GM18519 (cell line): ENCODE data around the gene LAMA2.
"Not testable (repeated sequence)": the region's sequence is repeated elsewhere in the genome, so short reads cannot be mapped to it uniquely, and the experiment has no call there.

Source experiments
- ATAC-seq: cut with Tn5 transposase; IDR thresholded peaks from one replicate; pipeline ENCODE4 v1.9.1; 2021; ENCODE audit warnings: mild to moderate bottlenecking, moderate library complexity; ENCODE audit not compliant: unreplicated experiment, low FRiP score

LAMA2 gene

GRCh38 chr6:129059650-129060049 lies 176.7 kb downstream of the LAMA2 start:
- no peak for ATAC-seq

DNA sequence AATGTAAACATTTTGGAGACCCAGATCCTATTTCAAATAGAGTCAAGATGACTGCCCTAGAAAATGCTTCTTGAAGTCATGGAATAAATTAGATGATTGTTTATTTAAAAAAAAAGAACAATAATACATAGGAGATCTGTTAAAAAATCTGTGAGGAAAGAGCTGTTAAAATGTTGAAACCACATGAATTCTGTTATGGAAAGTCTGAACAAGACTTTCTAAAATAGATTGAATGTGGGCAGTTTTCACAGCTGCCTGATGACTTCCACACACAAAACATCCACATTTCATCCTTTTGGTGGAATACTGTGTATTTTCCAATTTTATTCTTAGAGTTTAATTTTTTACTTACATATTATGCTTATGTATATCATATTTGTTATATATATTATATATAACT lies 186.1 kb downstream of the LAMA2 start:
- no peak for ATAC-seq

DNA sequence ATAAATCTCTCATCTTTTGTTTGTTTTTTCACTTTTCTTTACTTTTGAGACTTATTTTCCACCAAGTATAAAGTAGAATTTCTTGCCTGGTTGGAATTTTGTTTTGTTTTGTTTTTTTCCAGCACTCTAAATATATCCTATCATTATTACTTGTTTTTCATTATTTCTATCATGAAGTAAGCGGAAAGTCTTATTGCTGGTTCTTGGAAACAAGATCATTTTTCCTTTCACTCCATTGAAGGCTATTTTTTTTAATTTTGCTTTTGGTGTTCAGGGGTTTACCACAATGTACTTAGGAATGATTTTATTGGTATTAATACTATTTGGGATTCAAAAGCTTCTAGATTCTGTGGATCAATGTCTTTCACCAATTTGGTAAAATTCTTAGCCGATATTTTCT lies 190.1 kb downstream of the LAMA2 start:
- ATAC-seq = no peak

GRCh38 chr6:129073691-129074395 lies 190.9 kb downstream of the LAMA2 start:
- no peak for ATAC-seq

DNA sequence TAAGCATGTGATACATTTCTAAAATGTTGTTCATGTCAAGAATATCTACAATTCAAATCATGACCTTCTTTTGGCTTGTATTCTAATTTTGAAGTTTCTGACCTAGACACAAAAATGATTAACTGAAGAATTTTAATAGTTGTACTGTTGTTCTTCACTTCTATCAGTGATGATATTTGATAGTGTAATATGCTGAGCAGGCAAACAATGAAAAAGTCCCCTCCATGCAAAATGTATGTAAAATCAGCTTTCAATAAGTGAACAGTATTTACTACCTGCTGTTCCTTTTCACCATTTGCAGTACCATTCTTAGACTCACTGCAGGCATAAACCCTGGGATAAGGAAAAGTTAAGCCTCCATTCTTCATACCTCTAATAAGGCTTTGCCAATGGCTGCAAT lies 201.5 kb downstream of the LAMA2 start:
- ATAC-seq = no peak

GRCh38 chr6:129088481-129088880 lies 205.5 kb downstream of the LAMA2 start:
- not testable (repeated sequence) for ATAC-seq

GRCh38 chr6:129089357-129089756 lies 206.4 kb downstream of the LAMA2 start:
- no peak for ATAC-seq

GRCh38 chr6:129094147-129094546 lies 211.2 kb downstream of the LAMA2 start:
- no peak for ATAC-seq

DNA sequence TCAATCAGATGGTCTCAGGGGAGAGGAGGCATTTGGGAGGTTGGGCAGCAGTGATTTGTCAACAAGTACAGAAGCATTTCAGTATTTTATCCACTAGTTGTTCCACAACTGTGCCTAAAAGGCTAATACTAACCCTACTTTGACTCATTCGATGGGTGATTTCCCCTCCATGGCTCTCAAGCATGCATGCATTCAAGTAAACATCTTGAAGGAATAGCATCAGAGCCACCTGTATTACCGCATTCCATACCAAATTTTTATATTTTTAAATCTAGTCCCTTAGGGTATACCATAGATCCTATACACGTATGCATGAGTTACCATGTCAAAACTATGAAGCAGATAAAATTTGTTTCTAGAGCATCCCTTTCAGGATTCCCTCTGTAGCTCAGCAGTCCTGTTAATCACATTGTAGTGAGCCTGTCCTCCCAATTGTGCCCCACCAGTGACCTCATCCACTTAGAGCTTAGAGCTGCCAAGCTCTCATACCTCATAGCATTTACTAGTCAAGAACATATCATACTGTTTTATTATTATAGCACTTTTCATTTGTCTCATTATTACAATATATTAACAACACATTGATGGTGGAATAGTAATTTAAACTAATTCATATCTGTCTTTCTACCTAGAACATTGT lies 213.8 kb downstream of the LAMA2 start:
- no peak for ATAC-seq

DNA sequence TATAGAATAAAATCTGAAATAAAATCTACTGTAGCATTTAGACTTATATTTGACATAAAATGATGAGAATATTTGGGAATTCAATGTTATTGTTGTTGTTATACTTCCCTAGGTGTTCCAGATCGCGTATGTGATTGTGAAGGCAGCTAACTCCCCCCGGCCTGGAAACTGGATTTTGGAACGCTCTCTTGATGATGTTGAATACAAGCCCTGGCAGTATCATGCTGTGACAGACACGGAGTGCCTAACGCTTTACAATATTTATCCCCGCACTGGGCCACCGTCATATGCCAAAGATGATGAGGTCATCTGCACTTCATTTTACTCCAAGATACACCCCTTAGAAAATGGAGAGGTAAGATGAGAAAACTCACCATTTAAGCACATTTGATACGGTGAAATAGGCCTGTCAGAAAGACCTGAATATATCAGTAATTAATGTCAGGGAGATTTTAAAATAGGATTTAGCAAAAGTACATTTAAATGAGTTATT lies 215.2 kb downstream of the LAMA2 start:
- ATAC-seq = no peak

GRCh38 chr6:129099696-129100095 lies 216.8 kb downstream of the LAMA2 start:
- no peak for ATAC-seq

- ATAC-seq = no peak
Measured at GRCh38 chr6:129100164-129100563, 217.2 kb downstream of the LAMA2 start.

DNA sequence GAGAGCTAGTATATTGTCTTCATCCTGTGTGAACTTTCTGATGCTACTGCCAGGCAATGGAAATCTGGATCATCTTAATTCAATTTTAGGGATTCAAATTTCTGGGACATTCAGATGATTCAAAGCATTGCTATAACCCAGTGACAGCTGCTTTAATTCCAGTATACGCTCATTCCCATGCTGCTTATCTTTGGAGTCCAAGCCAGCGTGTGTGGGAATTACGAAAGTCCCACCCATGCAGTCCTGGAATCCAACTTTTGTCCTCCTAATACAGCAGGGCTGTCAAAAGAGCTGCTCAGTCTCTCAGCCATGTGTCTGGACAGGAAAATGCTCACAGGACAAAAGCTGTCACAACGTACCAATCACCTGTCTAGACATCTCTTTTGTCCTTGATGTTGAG lies 219.8 kb downstream of the LAMA2 start:
- ATAC-seq = no peak

DNA sequence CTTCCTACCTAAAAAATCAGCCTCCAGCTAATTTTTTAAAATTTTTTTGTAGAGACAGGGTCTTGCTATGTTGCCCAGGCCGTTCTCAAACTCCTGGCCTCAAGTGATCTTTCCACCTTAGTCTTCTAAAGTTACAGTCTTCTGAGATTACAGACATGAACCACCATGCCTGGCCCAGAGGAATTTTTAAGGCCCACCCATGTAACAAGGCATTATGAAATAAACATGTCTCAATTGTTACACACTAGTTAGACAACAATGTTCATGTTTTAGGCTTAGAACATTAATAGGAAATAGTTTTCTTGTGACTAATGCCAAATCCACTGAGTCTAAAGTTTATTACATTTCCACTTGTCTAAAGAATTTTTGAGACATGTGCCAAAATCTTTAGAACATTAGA lies 221.2 kb downstream of the LAMA2 start:
- ATAC-seq = no peak

DNA sequence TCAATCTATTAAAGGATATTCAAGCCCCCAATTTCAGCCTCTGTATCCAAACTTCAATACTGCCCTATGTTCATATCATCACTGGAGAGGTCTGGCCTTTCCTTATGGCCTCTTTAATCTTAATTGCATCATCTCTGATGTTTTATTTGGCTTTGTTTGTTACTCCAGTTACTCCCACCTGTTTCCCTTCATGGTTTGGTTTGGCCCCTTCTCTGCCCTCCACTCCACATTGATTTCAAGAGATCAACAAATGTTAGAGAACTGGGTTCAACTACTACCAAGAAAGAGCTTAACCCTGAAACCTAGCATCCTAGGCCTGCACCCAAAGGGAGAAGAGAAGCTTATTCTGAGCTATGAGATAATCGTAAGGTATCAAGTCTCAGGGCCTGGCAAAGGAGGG lies 221.6 kb downstream of the LAMA2 start:
- ATAC-seq = no peak

GRCh38 chr6:129105035-129105434 lies 222.1 kb downstream of the LAMA2 start:
- ATAC-seq = no peak

GRCh38 chr6:129105793-129106192 lies 222.9 kb downstream of the LAMA2 start:
- no peak for ATAC-seq

- ATAC-seq = no peak
Measured at GRCh38 chr6:129108337-129108736, 225.4 kb downstream of the LAMA2 start.

DNA sequence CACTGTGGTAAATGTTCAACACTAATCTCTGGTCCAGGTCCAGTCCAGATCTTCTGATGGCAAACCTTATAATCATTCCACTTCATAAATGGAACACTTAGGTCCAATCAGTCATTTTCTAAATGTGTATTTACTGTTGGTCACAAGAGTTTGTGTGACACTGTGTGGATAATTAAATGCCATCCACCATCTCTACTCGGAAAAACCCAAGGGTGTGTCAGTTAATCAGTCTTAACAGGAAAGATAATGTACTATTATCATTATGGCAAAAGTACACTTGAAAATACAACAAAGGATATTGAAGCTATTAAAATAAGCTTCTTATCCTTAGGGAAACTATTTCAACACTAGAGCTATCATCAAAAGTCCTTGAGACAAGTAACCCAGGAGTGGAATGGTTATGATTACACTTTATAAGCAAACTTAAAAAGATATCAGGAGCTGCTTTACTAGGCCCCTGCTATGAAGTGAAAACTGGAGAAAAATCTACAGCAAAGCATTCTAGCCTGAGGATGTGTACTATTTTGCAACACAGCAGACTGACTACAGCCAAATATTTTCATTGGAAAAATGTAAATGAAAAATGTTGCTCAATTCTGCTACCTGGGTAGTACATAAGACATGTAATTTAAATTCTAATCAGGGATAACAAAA lies 227.9 kb downstream of the LAMA2 start:
- ATAC-seq = no peak

GRCh38 chr6:129111346-129111745 lies 228.4 kb downstream of the LAMA2 start:
- no peak for ATAC-seq

GRCh38 chr6:129111853-129112252 lies 228.9 kb downstream of the LAMA2 start:
- no peak for ATAC-seq

DNA sequence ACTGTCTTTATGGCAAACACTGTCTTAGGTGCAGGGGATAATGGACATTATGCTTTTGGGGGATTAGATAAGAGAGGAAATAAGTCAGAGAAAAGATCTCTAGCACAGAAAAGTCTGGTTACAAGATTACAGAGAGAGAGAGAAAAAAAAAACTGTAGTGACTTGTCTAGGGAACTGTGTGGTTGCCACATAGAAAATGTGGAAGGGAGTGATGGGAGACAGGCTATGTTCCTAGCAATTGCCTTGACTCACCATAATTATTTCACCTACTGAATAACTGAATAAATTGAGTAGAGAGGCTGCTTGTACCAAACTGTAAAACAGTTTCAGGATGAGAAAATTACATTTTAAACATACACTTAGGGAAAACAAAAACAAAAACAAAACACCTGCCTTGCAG lies 229.7 kb downstream of the LAMA2 start:
- ATAC-seq = no peak
